OCI-LY1 (cell line): Measurements from ENCODE around the gene SLC23A2.
A peak's percentile ranks its signal among the peaks of the same experiment; 100 is the strongest.
"Not testable (repeated sequence)": the region's sequence is repeated elsewhere in the genome, so short reads cannot be mapped to it uniquely, and the experiment has no call there.

ENCODE experiments used
- H2AFZ ChIP-seq: fragments of 200-600 bp; sonication (generic), shearing (Covaris generic); 2 replicates; pipeline ENCODE4 v1.6.0; 2014; ENCODE audit warnings: antibody characterized with exemption, mild to moderate bottlenecking, low read length
- H3F3A ChIP-seq: fragments of 200-600 bp; sonication (generic), shearing (Covaris generic); 2 replicates; pipeline ENCODE4 v1.6.0; 2014; ENCODE audit warnings: mild to moderate bottlenecking, antibody characterized with exemption, low read length, moderate library complexity; ENCODE audit not compliant: insufficient read depth
- H3K27ac ChIP-seq: fragments of 200-600 bp; sonication (generic); 2 replicates; pipeline ENCODE4 v1.5.1; 2014; ENCODE audit warnings: low read length, mixed run types, mild to moderate bottlenecking, low read depth; ENCODE audit not compliant: poor library complexity, severe bottlenecking
- H3K27me3 ChIP-seq: fragments of 200-600 bp; sonication (generic); 2 replicates; pipeline ENCODE4 v1.6.0; 2014; ENCODE audit warnings: antibody characterized with exemption, mild to moderate bottlenecking, low read length, moderate library complexity; ENCODE audit not compliant: insufficient read depth
- H3K36me3 ChIP-seq: fragments of 200-600 bp; sonication (generic); 2 replicates; pipeline ENCODE4 v1.6.1; 2014; ENCODE audit warnings: mild to moderate bottlenecking, antibody characterized with exemption, low read length, moderate library complexity, mixed read lengths; ENCODE audit not compliant: insufficient read depth
- H3K4me1 ChIP-seq: fragments of 200-600 bp; sonication (generic); 2 replicates; pipeline ENCODE4 v1.5.1; 2014; ENCODE audit warnings: mild to moderate bottlenecking, low read length, moderate library complexity; ENCODE audit not compliant: insufficient read depth, severe bottlenecking
- H3K4me2 ChIP-seq: fragments of 200-600 bp; sonication (generic), shearing (Covaris generic); 2 replicates; pipeline ENCODE4 v1.6.1; 2014; ENCODE audit warnings: low read length
- H3K4me3 ChIP-seq: fragments of 200-600 bp; sonication (generic); 2 replicates; pipeline ENCODE4 v1.5.1; 2014; ENCODE audit warnings: low read length, low read depth, mild to moderate bottlenecking, mixed read lengths; ENCODE audit not compliant: poor library complexity, severe bottlenecking
- H3K79me2 ChIP-seq: fragments of 200-600 bp; shearing (Covaris generic); 2 replicates; pipeline ENCODE4 v1.6.1; 2016; ENCODE audit warnings: mixed run types, low read length, mixed read lengths; ENCODE audit not compliant: insufficient read depth
- H3K9ac ChIP-seq: fragments of 200-600 bp; sonication (generic), shearing (Covaris generic); 2 replicates; pipeline ENCODE4 v1.6.1; 2014; ENCODE audit warnings: mild to moderate bottlenecking, low read length, mixed read lengths
- H3K9me2 ChIP-seq: fragments of 200-600 bp; sonication (generic), shearing (Covaris generic); 2 replicates; pipeline ENCODE4 v1.6.1; 2014; ENCODE audit warnings: low read depth, mild to moderate bottlenecking, low read length, mixed read lengths
- H3K9me3 ChIP-seq: fragments of 200-600 bp; shearing (Covaris generic); 2 replicates; pipeline ENCODE4 v1.6.1; 2014; ENCODE audit warnings: low read length, mixed read lengths
- H4K20me1 ChIP-seq: fragments of 200-600 bp; sonication (generic), shearing (Covaris generic); 2 replicates; pipeline ENCODE4 v1.6.0; 2016; ENCODE audit warnings: mild to moderate bottlenecking, low read length; ENCODE audit not compliant: insufficient read depth
- CTCF ChIP-seq: fragments of 200-600 bp; sonication (generic), shearing (Covaris generic); IDR thresholded peaks from 2 replicates; pipeline ENCODE4 v1.5.1; 2017; ENCODE audit warnings: mild to moderate bottlenecking, antibody characterized with exemption, low read length, moderate library complexity, mixed read lengths
- EZH2 ChIP-seq: fragments of 200-600 bp; sonication (generic), shearing (Covaris generic); IDR thresholded peaks from 2 replicates; pipeline ENCODE4 v1.8.0; 2017; ENCODE audit warnings: borderline replicate concordance, mixed run types, mild to moderate bottlenecking, antibody characterized with exemption, low read length, moderate library complexity, mixed read lengths

Gene SLC23A2

GRCh38 chr20:4982281-4982680 is 19.0 kb downstream of the SLC23A2 start:
- Histone ChIP-seq H2AFZ (no peak overlapping the region), H3K9ac (no peak overlapping the region), H3K9me2 (no peaks in the 10 kb centered on the region), H3K4me2 (no peak overlapping the region), H3K36me3 (peaks cover 17% of the 10 kb centered on the region), H3F3A (peaks cover 9% of the 10 kb centered on the region; the same call in 1 of the 2 replicates), H3K9me3 (no peaks in the 10 kb centered on the region), H3K27ac (peak overlapping the region; percentile 38), H3K27me3 (no peaks in the 10 kb centered on the region), H3K79me2 (peaks cover 76% of the 10 kb centered on the region), H3K4me1 (peaks cover 88% of the 10 kb centered on the region), H3K4me3 (no peak overlapping the region), H4K20me1 (no peaks in the 10 kb centered on the region)
- TF ChIP-seq CTCF: no peak
- TF ChIP-seq EZH2: no peak

GRCh38 chr20:4979841-4980410 is 21.4 kb downstream of the SLC23A2 start:
- no peaks in the 10 kb centered on the region for H3K9me3 ChIP-seq
- peaks cover 78% of the 10 kb centered on the region for H3K79me2 ChIP-seq
- peaks cover 88% of the 10 kb centered on the region for H3K4me1 ChIP-seq

DNA sequence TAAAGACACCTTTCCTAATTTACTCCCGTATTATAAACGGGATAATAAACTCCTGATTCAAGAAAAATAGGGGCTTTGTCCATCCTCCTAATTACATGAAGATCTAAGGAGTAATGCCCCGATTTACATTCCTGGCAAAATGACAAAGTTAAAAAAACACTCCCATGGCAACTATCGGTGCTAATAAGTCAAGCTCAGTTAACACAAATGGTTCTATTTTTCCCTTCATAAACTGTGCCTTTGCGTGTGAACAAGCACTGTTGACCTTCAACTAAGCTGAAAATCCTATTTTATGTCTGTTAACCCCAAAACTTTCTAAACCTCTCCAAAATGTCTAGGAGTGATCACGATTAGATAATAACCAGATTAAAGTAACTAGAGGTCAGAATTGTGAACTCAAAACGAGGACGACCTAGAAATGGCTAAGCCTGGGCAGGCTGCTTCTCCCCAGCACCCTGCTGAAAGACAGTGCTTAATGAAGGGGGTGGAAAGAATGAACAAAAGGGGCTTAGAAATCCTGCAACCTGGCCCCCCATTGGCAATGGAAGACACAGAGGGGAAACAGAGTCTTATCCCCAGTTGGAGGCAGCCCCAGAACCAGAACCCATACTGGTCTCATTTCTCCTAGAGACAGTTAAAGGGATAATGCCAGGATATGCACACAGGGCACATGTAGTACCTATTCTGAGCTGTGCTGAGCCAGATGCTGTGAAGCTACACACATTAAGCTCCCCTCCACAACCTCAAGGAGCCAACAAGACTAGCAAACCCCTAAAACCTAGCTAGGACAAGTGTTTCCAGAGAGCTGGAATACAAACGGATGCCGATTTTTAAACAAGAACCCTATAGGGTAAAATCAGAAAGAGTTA is 23.0 kb downstream of the SLC23A2 start:
- Histone ChIP-seq H3K36me3 (peaks cover 7% of the 10 kb centered on the region), H3K4me2 (peak overlapping the region; percentile 60), H3K9ac (peak overlapping the region; percentile 53), H3K9me3 (no peaks in the 10 kb centered on the region), H3F3A (peaks cover 4% of the 10 kb centered on the region; the same call in 1 of the 2 replicates), H4K20me1 (no peaks in the 10 kb centered on the region), H3K79me2 (peaks cover 65% of the 10 kb centered on the region), H2AFZ (no peak overlapping the region), H3K27ac (peak overlapping the region; percentile 98), H3K4me3 (peak overlapping the region; percentile 30), H3K9me2 (no peaks in the 10 kb centered on the region), H3K4me1 (peaks cover 92% of the 10 kb centered on the region), H3K27me3 (no peaks in the 10 kb centered on the region)
- TF ChIP-seq CTCF: no peak
- no peak for TF ChIP-seq EZH2

More at GRCh38 chr20:4979841-4980410, 21.4 kb downstream of the SLC23A2 start:
- TF ChIP-seq EZH2 (no peak), CTCF (no peak)
- no peaks in the 10 kb centered on the region for H3K9me2 ChIP-seq
- no peak overlapping the region for H2AFZ ChIP-seq
- H3F3A ChIP-seq: no peaks in the 10 kb centered on the region
- no peaks in the 10 kb centered on the region for H3K27me3 ChIP-seq
- H3K4me3 ChIP-seq: no peak overlapping the region
- H3K9ac ChIP-seq: peak overlapping the region; percentile 3
- peaks cover 13% of the 10 kb centered on the region for H3K36me3 ChIP-seq
- peak overlapping the region; percentile 98 for H3K27ac ChIP-seq
- H4K20me1 ChIP-seq: no peaks in the 10 kb centered on the region
- peak overlapping the region; percentile 36; the same call in 1 of the 2 replicates for H3K4me2 ChIP-seq

DNA sequence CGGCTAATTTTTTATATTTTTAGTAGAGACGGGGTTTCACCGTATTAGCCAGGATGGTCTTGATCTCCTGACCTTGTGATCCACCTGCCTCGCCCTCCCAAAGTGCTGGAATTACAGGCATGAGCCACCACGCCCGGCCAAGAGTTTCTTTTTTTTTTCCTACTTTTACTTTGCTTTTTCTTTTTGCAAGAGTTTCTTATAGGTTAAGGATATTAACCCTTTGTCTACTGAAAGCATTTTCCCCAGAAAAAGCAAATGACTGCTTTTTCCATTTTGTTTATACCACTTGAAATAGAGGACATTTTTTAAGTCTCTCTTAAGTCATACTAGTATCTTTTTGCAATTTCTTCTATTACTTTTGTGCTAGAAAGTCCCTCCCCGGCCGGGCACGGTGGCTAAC is 25.3 kb downstream of the SLC23A2 start:
- Histone ChIP-seq H3K79me2 (peaks cover 67% of the 10 kb centered on the region), H3K9ac (peak overlapping the region; percentile 42; the same call in 1 of the 2 replicates)
- H4K20me1 ChIP-seq: not testable (repeated sequence)

More for the DNA sequence above, 25.3 kb downstream of the SLC23A2 start:
- not testable (repeated sequence) for H3K9me2 ChIP-seq, H3K9me3 ChIP-seq, H3F3A ChIP-seq, H3K27me3 ChIP-seq, H2AFZ ChIP-seq
- Histone ChIP-seq H3K4me1 (peaks cover 96% of the 10 kb centered on the region), H3K27ac (peak overlapping the region; percentile 98), H3K4me2 (peak overlapping the region; percentile 37; the same call in 1 of the 2 replicates), H3K4me3 (peak overlapping the region; percentile 0), H3K36me3 (peaks cover 12% of the 10 kb centered on the region; the same call in 1 of the 2 replicates)
